Upper lobe of left lung (tissue), 6 donors: ENCODE results near the gene OR8B12. TPM values are rescaled to one million over a fixed set of nuclear protein-coding genes. Genes with fewer than 3 reads are reported as not detected.
A peak's percentile ranks its signal among the peaks of the same experiment; 100 is the strongest.

Experiments used
- ATAC-seq, 2 donors: fragments of 200-7000 bp; cut with Tn5 transposase; one replicate each; pipeline ENCODE4 v1.9.1; 2022; ENCODE audit warnings: mild to moderate bottlenecking in 2 of 2, moderate library complexity in 2 of 2; ENCODE audit not compliant: low FRiP score in 2 of 2
- DNase-seq, 2 donors: peaks; one replicate each; pipeline ENCODE4 v3.0.0-alpha.2; 2019 to 2020
- H3K27ac ChIP-seq, 4 donors: fragments of 200-600 bp; sonication (generic); one replicate each; pipeline ENCODE4 v1.5.1; 2016 to 2019
- H3K27me3 ChIP-seq, 4 donors: fragments of 200-600 bp; sonication (generic); one replicate each; pipeline ENCODE4 v1.5.1; 2017 to 2019
- H3K36me3 ChIP-seq, 4 donors: fragments of 200-600 bp; sonication (generic); one replicate each; pipeline ENCODE4 v1.5.1; 2016 to 2019
- H3K4me1 ChIP-seq, 4 donors: fragments of 200-600 bp; sonication (generic); one replicate each; pipeline ENCODE4 v1.5.1; 2018 to 2019
- H3K4me3 ChIP-seq, 4 donors: fragments of 200-600 bp; sonication (generic); one replicate each; pipeline ENCODE4 v1.5.1; 2017 to 2019; ENCODE audit warnings: mild to moderate bottlenecking in 2 of 4, moderate library complexity in 1 of 4
- H3K9me3 ChIP-seq, 4 donors: fragments of 200-600 bp; sonication (generic); one replicate each; pipeline ENCODE4 v1.5.1; 2018 to 2019
- EP300 ChIP-seq, 4 donors: sonication (generic); formaldehyde crosslinking; IDR thresholded peaks; one replicate each; pipeline ENCODE4 v1.5.1; 2017; ENCODE audit warnings: antibody characterized with exemption in 4 of 4, control low read depth in 2 of 4
- POLR2A ChIP-seq, 4 donors: fragments of 450-650 bp; IDR thresholded peaks; one replicate each; pipeline ENCODE4 v1.5.1; 2016 to 2017; ENCODE audit warnings: antibody characterized with exemption in 4 of 4, mild to moderate bottlenecking in 2 of 4
- POLR2AphosphoS5 ChIP-seq, 2 donors: sonication (generic); formaldehyde crosslinking; IDR thresholded peaks; one replicate each; pipeline ENCODE4 v1.5.1; 2017; ENCODE audit warnings: antibody characterized with exemption in 2 of 2
- WGBS, 2 donors: methylation state at CpG; one replicate each; pipeline ENCODE4 v1.1.5; 2017 to 2018; 5-methylcytosine and 5-hydroxymethylcytosine counted together
- total RNA-seq, 6 donors: library from RNA; depleted of rRNA in 4 of 6; stranded (reverse); fragments of >200 nt in 4 of 6; gene quantifications; one replicate each; pipeline versions ENCODE4 v1.1.0 to v1.2.1, GENCODE V29; 2016 to 2021
- TF ChIP-seq, protein P1 (sequence below), 6 experiments: fragments of 450-650 bp in 4 of 6; fragments of 200-600 bp in 2 of 6; sonication (generic) in 2 of 6; IDR thresholded peaks; one replicate each; pipeline ENCODE4 v1.5.1; 2016 to 2019; ENCODE audit warnings: antibody characterized with exemption in 6 of 6
- donor health status: DM: no; HTN: no; CAD: no; lungs with moderate emphysema.
- donor health status: DM: no; HTN: yes; CAD: no; lungs with severe emphysema.

The OR8B12 gene, protein sequence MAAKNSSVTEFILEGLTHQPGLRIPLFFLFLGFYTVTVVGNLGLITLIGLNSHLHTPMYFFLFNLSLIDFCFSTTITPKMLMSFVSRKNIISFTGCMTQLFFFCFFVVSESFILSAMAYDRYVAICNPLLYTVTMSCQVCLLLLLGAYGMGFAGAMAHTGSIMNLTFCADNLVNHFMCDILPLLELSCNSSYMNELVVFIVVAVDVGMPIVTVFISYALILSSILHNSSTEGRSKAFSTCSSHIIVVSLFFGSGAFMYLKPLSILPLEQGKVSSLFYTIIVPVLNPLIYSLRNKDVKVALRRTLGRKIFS
- total RNA-seq = not detected

DNA sequence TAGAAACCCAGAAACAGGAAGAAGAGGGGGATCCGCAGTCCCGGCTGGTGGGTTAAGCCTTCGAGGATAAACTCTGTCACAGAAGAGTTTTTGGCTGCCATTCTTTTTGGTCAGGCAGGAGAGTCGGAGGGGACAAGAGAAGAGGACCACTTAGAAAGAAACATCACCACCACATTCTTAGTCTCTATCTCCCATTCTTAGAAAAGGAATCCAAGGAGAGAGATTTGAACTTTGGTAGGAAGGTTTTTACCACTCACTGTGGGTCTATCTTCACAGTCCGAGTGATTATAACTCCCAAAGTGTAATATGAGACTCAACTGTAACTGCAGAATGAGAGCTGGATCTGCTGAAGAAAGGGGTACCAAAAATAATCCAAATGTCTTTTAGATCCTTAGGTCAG, at the start of gene OR8B12:
Gene OR8B12 (minus strand): TSS at position 101 of the 400 bp plus-strand sequence. CDS start 0 bp downstream, at position 101.
- DNase-seq = no peak
- H3K27ac ChIP-seq = no peak within 1 kb of the TSS
- H3K36me3 ChIP-seq = no peaks in the 10 kb centered on the region
- 86% methylated on average over 5 of the region's 5 CpGs for WGBS, 2 donors
- H3K9me3 ChIP-seq = no peaks in the 10 kb centered on the region
- H3K4me1 ChIP-seq = no peaks in the 10 kb centered on the region
- no peaks in the 10 kb centered on the region for H3K27me3 ChIP-seq
- ATAC-seq = no peak
- TF ChIP-seq, protein P1, sequence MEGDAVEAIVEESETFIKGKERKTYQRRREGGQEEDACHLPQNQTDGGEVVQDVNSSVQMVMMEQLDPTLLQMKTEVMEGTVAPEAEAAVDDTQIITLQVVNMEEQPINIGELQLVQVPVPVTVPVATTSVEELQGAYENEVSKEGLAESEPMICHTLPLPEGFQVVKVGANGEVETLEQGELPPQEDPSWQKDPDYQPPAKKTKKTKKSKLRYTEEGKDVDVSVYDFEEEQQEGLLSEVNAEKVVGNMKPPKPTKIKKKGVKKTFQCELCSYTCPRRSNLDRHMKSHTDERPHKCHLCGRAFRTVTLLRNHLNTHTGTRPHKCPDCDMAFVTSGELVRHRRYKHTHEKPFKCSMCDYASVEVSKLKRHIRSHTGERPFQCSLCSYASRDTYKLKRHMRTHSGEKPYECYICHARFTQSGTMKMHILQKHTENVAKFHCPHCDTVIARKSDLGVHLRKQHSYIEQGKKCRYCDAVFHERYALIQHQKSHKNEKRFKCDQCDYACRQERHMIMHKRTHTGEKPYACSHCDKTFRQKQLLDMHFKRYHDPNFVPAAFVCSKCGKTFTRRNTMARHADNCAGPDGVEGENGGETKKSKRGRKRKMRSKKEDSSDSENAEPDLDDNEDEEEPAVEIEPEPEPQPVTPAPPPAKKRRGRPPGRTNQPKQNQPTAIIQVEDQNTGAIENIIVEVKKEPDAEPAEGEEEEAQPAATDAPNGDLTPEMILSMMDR (IDR thresholded peaks at IDR 0.05) = no peak
- TF ChIP-seq POLR2A (IDR thresholded peaks at IDR 0.05) = no peak
- no peak for TF ChIP-seq POLR2AphosphoS5 (IDR thresholded peaks at IDR 0.05)
- TF ChIP-seq EP300 (IDR thresholded peaks at IDR 0.05) = no peak
- no peak within 1 kb of the TSS for H3K4me3 ChIP-seq

DNA sequence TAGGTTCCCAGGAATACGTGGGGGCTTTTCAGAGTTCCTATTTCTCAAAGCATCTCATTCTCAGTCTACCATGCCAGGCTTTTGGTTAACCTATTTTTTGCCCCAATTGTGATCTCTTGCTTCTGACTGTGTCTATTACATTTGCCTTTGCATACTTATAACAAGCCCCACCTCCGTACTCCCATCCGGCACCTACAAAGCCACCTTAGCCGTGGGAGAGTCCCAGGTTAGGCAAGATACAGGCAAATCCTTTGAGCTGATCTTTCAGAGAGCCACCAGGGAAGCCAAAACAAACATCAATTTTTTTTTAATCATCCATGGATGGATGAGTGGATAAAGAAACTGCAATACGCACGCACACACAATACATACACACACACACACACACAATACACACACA, 49.2 kb upstream of the OR8B12 start:
- whole genome bisulfite sequencing, 2 donors = 62 to 77% methylated on average over 6 of the region's 6 CpGs
- Histone ChIP-seq H3K9me3 (no peaks in the 10 kb centered on the region), H3K27me3 (no peaks in the 10 kb centered on the region), H3K27ac (no peak overlapping the region), H3K4me3 (no peak overlapping the region), H3K36me3 (no peaks in the 10 kb centered on the region), H3K4me1 (no peaks in the 10 kb centered on the region)
- TF ChIP-seq EP300 (IDR thresholded peaks at IDR 0.05) (no peak), POLR2AphosphoS5 (IDR thresholded peaks at IDR 0.05) (no peak), POLR2A (IDR thresholded peaks at IDR 0.05) (no peak)
- TF ChIP-seq, protein P1 (IDR thresholded peaks at IDR 0.05) = no peak
- DNase-seq = no peak
- ATAC-seq = no peak

DNA sequence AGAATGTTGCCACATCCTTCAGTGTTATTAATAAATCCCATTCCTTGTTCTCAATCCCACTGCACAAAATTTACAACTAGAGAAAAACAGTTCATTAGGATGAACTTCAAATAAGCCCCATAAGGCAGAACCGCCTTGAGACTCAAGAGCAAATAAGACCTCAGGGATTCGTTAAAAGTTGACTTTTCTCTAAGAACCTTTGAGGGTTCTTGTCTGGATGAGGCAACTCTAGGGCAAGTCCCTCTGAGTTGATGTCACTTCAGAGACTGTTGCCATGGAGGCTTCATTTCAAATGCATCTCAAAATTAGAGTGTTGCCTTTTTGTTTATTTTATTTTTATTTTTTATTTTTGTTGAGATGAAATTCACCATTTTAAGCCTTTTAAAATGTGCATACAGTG, 48.0 kb upstream of the OR8B12 start:
- H3K27ac ChIP-seq = no peak overlapping the region
- WGBS, 2 donors = 48 to 71% methylated on average over 2 of the region's 2 CpGs
- no peak for ATAC-seq
- no peaks in the 10 kb centered on the region for H3K36me3 ChIP-seq
- H3K4me1 ChIP-seq = no peaks in the 10 kb centered on the region
- H3K27me3 ChIP-seq = no peaks in the 10 kb centered on the region
- DNase-seq = no peak
- TF ChIP-seq, protein P1 (IDR thresholded peaks at IDR 0.05) = no peak
- TF ChIP-seq EP300 (IDR thresholded peaks at IDR 0.05) (no peak), POLR2AphosphoS5 (IDR thresholded peaks at IDR 0.05) (no peak), POLR2A (IDR thresholded peaks at IDR 0.05) (no peak)
- no peak overlapping the region for H3K4me3 ChIP-seq
- no peaks in the 10 kb centered on the region for H3K9me3 ChIP-seq

DNA sequence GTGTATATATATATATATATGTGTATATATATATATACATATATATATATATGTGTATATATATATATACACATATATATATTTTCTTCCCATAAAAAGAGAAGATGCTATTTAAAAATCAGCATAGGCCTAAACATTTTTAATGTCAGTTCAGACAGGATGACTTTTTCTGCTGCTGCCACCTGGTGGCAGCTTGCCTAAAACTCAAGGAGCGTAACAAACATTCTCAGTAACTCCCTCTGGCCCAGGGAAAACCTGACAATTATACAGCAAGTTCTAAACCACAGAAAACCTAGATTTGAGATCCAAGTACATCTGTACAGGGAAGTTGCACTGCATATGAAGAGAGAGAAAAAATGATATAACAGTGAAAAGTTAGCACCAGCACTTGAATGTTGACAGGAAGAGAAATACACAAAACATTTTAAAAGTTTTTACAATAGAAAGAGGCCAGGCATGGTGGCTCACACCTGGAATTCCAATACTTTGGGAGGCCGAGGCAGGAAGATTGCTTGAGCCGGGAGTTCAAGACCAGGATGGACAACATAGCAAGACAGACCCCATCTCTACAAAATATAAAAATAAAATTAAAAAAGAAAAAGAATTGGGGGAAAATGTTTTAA, 42.9 kb upstream of the OR8B12 start:
- no peak overlapping the region for H3K4me3 ChIP-seq

More for the DNA sequence above, 42.9 kb upstream of the OR8B12 start:
- Histone ChIP-seq H3K36me3 (no peaks in the 10 kb centered on the region), H3K27me3 (no peaks in the 10 kb centered on the region), H3K4me1 (peaks cover 0 to 7% (median 2%) of the 10 kb centered on the region in 4 donors), H3K9me3 (no peaks in the 10 kb centered on the region), H3K27ac (no peak overlapping the region)
- ATAC-seq (peak in 1 of 2 donors; percentile 53), DNase-seq (peak in 1 of 2 donors; percentile 39)
- TF ChIP-seq, protein P1 (IDR thresholded peaks at IDR 0.05) = peak; percentile 21 to 57 (median 40)
- no peak for TF ChIP-seq POLR2A (IDR thresholded peaks at IDR 0.05)
- WGBS, 2 donors = 42 to 49% methylated on average over 3 of the region's 3 CpGs
